HepG2 (cell line): ENCODE measurements around the gene CAP2. TPM values are rescaled to one million over a fixed set of nuclear protein-coding genes. Genes with fewer than 3 reads are reported as not detected.

Source experiments
- ATF7-NPFF ChIP-seq: sonication (generic); formaldehyde crosslinking; IDR thresholded peaks from 2 replicates; pipeline ENCODE4 v1.8.1; 2023; ENCODE audit warnings: mild to moderate bottlenecking, low read depth, missing genetic modification reagents, moderate library complexity
- GABPA ChIP-seq, 2 experiments: IDR thresholded peaks; 2 replicates each; pipeline ENCODE4 v1.6.1; 2011 to 2016; ENCODE audit warnings: low read depth in 2 of 2, low read length in 1 of 2, missing biosample characterization in 1 of 2, missing genetic modification characterization in 1 of 2
- KMT2B ChIP-seq: IDR thresholded peaks from 2 replicates; pipeline ENCODE4 v1.6.1; 2016; ENCODE audit warnings: missing genetic modification reagents, missing compliant biosample characterization
- MEIS2 ChIP-seq: sonication (generic); formaldehyde crosslinking; IDR thresholded peaks from 2 replicates; pipeline ENCODE4 v1.9.0; 2021; ENCODE audit warnings: mild to moderate bottlenecking, missing genetic modification reagents
- NR2C2 ChIP-seq: sonication (generic); formaldehyde crosslinking; IDR thresholded peaks from 2 replicates; pipeline ENCODE4 v1.4.0; 2020; ENCODE audit warnings: missing genetic modification reagents, mild to moderate bottlenecking, moderate library complexity, borderline replicate concordance
- NR2F1 ChIP-seq, 2 experiments: fragments of 450-650 bp in 1 of 2; formaldehyde crosslinking in 1 of 2; IDR thresholded peaks; 2 replicates each; pipeline versions ENCODE4 v1.5.0 to v1.6.1; 2016 to 2020; ENCODE audit warnings: mild to moderate bottlenecking in 1 of 2, missing compliant biosample characterization in 1 of 2, missing genetic modification reagents in 1 of 2, moderate library complexity in 1 of 2
- PHF20 ChIP-seq: sonication (generic); formaldehyde crosslinking; IDR thresholded peaks from 2 replicates; pipeline ENCODE4 v1.5.0; 2020; ENCODE audit warnings: mild to moderate bottlenecking, missing genetic modification reagents
- POLR2AphosphoS5 ChIP-seq: IDR thresholded peaks from 2 replicates; pipeline ENCODE4 v1.6.1; 2012; ENCODE audit warnings: low read depth, low read length
- PTBP1 ChIP-seq: fragments of 200-400 bp; formaldehyde crosslinking; IDR thresholded peaks from 2 replicates; pipeline ENCODE4 v1.6.1; 2018; ENCODE audit warnings: low read length, low read depth; ENCODE audit not compliant: poor library complexity, severe bottlenecking
- SP5 ChIP-seq: IDR thresholded peaks from 2 replicates; pipeline ENCODE4 v1.6.1; 2016; ENCODE audit warnings: low read depth, borderline replicate concordance
- ZBTB20 ChIP-seq: sonication (generic); formaldehyde crosslinking; IDR thresholded peaks from 2 replicates; pipeline ENCODE4 v1.8.1; 2023; ENCODE audit warnings: missing genetic modification reagents, low read depth, mild to moderate bottlenecking, borderline replicate concordance
- ZFP62 ChIP-seq: sonication (generic); formaldehyde crosslinking; IDR thresholded peaks from 2 replicates; pipeline ENCODE4 v1.4.0; 2020; ENCODE audit warnings: missing genetic modification reagents
- ZFP82 ChIP-seq: sonication (generic); formaldehyde crosslinking; IDR thresholded peaks from 2 replicates; pipeline ENCODE4 v1.5.1; 2020; ENCODE audit warnings: mild to moderate bottlenecking, missing genetic modification reagents, borderline replicate concordance
- ZKSCAN1 ChIP-seq: fragments of 150-350 bp; IDR thresholded peaks from 2 replicates; pipeline ENCODE4 v1.6.1; 2014; ENCODE audit warnings: low read length
- ZNF124 ChIP-seq: sonication (generic); formaldehyde crosslinking; IDR thresholded peaks from 2 replicates; pipeline ENCODE4 v1.4.0; 2020; ENCODE audit warnings: missing genetic modification reagents
- ZNF329 ChIP-seq: sonication (generic); formaldehyde crosslinking; IDR thresholded peaks from 2 replicates; pipeline ENCODE4 v1.9.0; 2021; ENCODE audit warnings: low read depth, mild to moderate bottlenecking, missing genetic modification reagents
- polyA plus RNA-seq, 8 experiments: library from polyadenylated mRNA; depleted of rRNA in 3 of 8; stranded (reverse) in 7 of 8; unstranded in 1 of 8; fragments of >200 nt; fragmentation: Illumina TruSeq in 4 of 8; extraction: Trizol in 4 of 8; gene quantifications; 2 replicates each; pipeline versions ENCODE4 v1.2.1 to v1.2.3, GENCODE V29; 2011 to 2016; ENCODE audit warnings: low read depth in 4 of 8, missing spikeins in 1 of 8, mixed read lengths in 1 of 8; ENCODE audit not compliant: insufficient read depth in 1 of 8
- total RNA-seq, 5 experiments: library from RNA; depleted of rRNA; stranded (reverse); fragments of >200 nt; fragmentation: Illumina TruSeq; extraction: Trizol; gene quantifications; 2 replicates each; pipeline ENCODE4 v1.2.3, GENCODE V29; 2016; ENCODE audit warnings: low read depth in 1 of 5
- TF ChIP-seq, protein P1 (sequence below): IDR thresholded peaks from 2 replicates; pipeline ENCODE4 v1.6.1; 2016; ENCODE audit warnings: low read depth, missing genetic modification reagents, missing compliant biosample characterization
- TF ChIP-seq, protein P2 (sequence below): sonication (generic); formaldehyde crosslinking; IDR thresholded peaks from 2 replicates; pipeline ENCODE4 v1.4.0; 2020; ENCODE audit warnings: missing genetic modification reagents
- TF ChIP-seq, protein P3 (sequence below), 2 experiments: sonication (generic) in 1 of 2; formaldehyde crosslinking in 1 of 2; IDR thresholded peaks; 2 replicates each; pipeline versions ENCODE4 v1.4.0 to v1.6.1; 2018 to 2020; ENCODE audit warnings: missing genetic modification reagents in 2 of 2, borderline replicate concordance in 1 of 2, low read depth in 1 of 2, mild to moderate bottlenecking in 1 of 2, missing biosample characterization in 1 of 2

Gene CAP2
- total and polyA plus RNA-seq, 2 of the 13 experiments (the other 11 are each of a cell fraction or from before 2014, with no cell fraction given), result 7.9 to 53.1 TPM

DNA sequence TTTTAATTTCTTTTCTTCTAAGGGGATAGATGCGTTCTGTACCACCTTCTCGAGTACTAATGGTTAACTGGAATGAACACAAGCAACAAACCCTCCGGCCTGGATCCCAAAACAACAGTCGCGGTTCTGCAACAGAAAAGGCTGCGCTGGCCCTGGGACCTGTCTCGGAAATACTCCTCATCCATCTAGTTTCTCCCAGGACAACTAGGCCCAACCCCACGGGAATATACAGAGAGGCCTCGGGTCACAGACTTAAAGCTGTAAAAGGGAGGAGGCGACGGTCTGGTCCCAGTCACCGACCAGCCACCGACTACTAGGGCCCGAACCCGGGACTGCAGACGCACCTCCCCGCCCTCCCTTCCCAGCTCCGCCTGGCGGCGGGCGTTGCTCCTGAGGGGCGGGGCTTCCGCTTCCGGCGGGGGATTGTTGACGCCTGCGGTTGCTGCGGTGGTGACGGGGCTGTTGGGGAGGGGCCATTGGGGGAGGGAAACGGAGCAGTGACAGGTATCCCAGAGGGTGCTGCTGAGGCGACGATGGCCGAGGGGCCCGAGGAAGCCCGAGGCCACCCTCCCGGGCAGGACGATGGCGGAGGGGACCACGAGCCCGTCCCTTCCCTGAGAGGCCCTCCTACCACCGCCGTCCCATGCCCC is 206.6 kb downstream of the CAP2 start, which contains the start of gene FAM8A1 (continued):
- TF ChIP-seq ZFP82 (CRISPR knock-in tag) (peak; percentile 86; the same call in 1 of the 2 replicates), PTBP1 (no peak), SP5 (CRISPR knock-in tag) (peak; percentile 92), GABPA (IDR thresholded peaks at IDR 0.05; ENCODE audit: low read depth, low read length) (peak; percentile 94), GABPA (CRISPR knock-in tag; IDR thresholded peaks at IDR 0.05; ENCODE audit: low read depth) (peak; percentile 98), MEIS2 (CRISPR knock-in tag) (peak; percentile 87), KMT2B (CRISPR knock-in tag) (peak; percentile 76), NR2C2 (CRISPR knock-in tag) (peak; percentile 57; the same call in 1 of the 2 replicates), NR2F1 (CRISPR knock-in tag; IDR thresholded peaks at IDR 0.05) (no peak), ATF7-NPFF (peak; percentile 61), POLR2AphosphoS5 (peak; percentile 93), ZNF329 (peak; percentile 21; the same call in 1 of the 2 replicates), ZFP62 (CRISPR knock-in tag) (no peak), ZBTB20 (CRISPR knock-in tag) (0 out of 2 replicates have a peak, but pooled peaks have one; percentile 55), ZKSCAN1 (peak; percentile 66), PHF20 (CRISPR knock-in tag) (peak; percentile 81), ZNF124 (CRISPR knock-in tag) (peak; percentile 60; the same call in 1 of the 2 replicates)
- TF ChIP-seq, protein P1, sequence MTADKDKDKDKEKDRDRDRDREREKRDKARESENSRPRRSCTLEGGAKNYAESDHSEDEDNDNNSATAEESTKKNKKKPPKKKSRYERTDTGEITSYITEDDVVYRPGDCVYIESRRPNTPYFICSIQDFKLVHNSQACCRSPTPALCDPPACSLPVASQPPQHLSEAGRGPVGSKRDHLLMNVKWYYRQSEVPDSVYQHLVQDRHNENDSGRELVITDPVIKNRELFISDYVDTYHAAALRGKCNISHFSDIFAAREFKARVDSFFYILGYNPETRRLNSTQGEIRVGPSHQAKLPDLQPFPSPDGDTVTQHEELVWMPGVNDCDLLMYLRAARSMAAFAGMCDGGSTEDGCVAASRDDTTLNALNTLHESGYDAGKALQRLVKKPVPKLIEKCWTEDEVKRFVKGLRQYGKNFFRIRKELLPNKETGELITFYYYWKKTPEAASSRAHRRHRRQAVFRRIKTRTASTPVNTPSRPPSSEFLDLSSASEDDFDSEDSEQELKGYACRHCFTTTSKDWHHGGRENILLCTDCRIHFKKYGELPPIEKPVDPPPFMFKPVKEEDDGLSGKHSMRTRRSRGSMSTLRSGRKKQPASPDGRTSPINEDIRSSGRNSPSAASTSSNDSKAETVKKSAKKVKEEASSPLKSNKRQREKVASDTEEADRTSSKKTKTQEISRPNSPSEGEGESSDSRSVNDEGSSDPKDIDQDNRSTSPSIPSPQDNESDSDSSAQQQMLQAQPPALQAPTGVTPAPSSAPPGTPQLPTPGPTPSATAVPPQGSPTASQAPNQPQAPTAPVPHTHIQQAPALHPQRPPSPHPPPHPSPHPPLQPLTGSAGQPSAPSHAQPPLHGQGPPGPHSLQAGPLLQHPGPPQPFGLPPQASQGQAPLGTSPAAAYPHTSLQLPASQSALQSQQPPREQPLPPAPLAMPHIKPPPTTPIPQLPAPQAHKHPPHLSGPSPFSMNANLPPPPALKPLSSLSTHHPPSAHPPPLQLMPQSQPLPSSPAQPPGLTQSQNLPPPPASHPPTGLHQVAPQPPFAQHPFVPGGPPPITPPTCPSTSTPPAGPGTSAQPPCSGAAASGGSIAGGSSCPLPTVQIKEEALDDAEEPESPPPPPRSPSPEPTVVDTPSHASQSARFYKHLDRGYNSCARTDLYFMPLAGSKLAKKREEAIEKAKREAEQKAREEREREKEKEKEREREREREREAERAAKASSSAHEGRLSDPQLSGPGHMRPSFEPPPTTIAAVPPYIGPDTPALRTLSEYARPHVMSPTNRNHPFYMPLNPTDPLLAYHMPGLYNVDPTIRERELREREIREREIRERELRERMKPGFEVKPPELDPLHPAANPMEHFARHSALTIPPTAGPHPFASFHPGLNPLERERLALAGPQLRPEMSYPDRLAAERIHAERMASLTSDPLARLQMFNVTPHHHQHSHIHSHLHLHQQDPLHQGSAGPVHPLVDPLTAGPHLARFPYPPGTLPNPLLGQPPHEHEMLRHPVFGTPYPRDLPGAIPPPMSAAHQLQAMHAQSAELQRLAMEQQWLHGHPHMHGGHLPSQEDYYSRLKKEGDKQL (CRISPR knock-in tag), result peak; percentile 76; the same call in 1 of the 2 replicates
- TF ChIP-seq, protein P2, sequence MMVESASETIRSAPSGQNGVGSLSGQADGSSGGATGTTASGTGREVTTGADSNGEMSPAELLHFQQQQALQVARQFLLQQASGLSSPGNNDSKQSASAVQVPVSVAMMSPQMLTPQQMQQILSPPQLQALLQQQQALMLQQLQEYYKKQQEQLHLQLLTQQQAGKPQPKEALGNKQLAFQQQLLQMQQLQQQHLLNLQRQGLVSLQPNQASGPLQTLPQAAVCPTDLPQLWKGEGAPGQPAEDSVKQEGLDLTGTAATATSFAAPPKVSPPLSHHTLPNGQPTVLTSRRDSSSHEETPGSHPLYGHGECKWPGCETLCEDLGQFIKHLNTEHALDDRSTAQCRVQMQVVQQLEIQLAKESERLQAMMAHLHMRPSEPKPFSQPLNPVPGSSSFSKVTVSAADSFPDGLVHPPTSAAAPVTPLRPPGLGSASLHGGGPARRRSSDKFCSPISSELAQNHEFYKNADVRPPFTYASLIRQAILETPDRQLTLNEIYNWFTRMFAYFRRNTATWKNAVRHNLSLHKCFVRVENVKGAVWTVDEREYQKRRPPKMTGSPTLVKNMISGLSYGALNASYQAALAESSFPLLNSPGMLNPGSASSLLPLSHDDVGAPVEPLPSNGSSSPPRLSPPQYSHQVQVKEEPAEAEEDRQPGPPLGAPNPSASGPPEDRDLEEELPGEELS (CRISPR knock-in tag), result peak; percentile 75
- TF ChIP-seq, protein P3, sequence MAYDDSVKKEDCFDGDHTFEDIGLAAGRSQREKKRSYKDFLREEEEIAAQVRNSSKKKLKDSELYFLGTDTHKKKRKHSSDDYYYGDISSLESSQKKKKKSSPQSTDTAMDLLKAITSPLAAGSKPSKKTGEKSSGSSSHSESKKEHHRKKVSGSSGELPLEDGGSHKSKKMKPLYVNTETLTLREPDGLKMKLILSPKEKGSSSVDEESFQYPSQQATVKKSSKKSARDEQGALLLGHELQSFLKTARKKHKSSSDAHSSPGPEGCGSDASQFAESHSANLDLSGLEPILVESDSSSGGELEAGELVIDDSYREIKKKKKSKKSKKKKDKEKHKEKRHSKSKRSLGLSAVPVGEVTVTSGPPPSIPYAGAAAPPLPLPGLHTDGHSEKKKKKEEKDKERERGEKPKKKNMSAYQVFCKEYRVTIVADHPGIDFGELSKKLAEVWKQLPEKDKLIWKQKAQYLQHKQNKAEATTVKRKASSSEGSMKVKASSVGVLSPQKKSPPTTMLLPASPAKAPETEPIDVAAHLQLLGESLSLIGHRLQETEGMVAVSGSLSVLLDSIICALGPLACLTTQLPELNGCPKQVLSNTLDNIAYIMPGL (CRISPR knock-in tag; IDR thresholded peaks at IDR 0.05; ENCODE audit: borderline replicate concordance in 1 of 2, low read depth in 1 of 2), result peak; percentile 31 to 57; a peak in 2 of 4 replicates
